OCI-LY1 (cell line): ENCODE data around the gene ANKRD55.
"Not testable (repeated sequence)": the region's sequence is repeated elsewhere in the genome, so short reads cannot be mapped to it uniquely, and the experiment has no call there.

Experiments used
- EZH2 ChIP-seq: fragments of 200-600 bp; sonication (generic), shearing (Covaris generic); IDR thresholded peaks from 2 replicates; pipeline ENCODE4 v1.8.0; 2017; ENCODE audit warnings: borderline replicate concordance, mixed run types, mild to moderate bottlenecking, antibody characterized with exemption, low read length, moderate library complexity, mixed read lengths
- TF ChIP-seq, protein P1 (sequence below): fragments of 200-600 bp; sonication (generic), shearing (Covaris generic); IDR thresholded peaks from 2 replicates; pipeline ENCODE4 v1.5.1; 2017; ENCODE audit warnings: mild to moderate bottlenecking, antibody characterized with exemption, low read length, moderate library complexity, mixed read lengths

DNA sequence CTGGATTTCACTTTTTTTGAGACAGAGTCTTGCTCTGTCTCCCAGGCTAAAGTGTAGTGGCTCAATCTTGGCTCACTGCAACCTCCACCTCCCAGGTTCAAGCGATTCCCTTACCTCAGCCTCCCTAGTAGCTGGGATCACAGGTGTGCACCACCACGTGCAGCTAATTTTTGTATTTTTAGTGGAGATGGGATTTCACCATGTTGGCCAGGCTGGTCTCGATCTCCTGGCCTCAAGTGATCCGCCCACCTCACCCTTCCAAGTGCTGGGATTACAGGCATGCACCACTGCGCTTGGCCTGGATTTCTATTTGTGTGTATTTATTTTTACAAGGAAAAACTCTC, 154.0 kb downstream of the ANKRD55 start:
- TF ChIP-seq, protein P1, sequence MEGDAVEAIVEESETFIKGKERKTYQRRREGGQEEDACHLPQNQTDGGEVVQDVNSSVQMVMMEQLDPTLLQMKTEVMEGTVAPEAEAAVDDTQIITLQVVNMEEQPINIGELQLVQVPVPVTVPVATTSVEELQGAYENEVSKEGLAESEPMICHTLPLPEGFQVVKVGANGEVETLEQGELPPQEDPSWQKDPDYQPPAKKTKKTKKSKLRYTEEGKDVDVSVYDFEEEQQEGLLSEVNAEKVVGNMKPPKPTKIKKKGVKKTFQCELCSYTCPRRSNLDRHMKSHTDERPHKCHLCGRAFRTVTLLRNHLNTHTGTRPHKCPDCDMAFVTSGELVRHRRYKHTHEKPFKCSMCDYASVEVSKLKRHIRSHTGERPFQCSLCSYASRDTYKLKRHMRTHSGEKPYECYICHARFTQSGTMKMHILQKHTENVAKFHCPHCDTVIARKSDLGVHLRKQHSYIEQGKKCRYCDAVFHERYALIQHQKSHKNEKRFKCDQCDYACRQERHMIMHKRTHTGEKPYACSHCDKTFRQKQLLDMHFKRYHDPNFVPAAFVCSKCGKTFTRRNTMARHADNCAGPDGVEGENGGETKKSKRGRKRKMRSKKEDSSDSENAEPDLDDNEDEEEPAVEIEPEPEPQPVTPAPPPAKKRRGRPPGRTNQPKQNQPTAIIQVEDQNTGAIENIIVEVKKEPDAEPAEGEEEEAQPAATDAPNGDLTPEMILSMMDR: not testable (repeated sequence)
- TF ChIP-seq EZH2: not testable (repeated sequence)
